Measurements from ENCODE around the gene PRRT1B.
"Not testable (repeated sequence)": the region's sequence is repeated elsewhere in the genome, so short reads cannot be mapped to it uniquely, and the experiment has no call there.

PRRT1B gene

GRCh38 chr9:131522257-131523085 is 22.9 kb upstream of the PRRT1B start:
- no peak for DNase-seq (ENCODE audit: low read depth)

- no peak for DNase-seq (ENCODE audit: low read depth)
Observed at GRCh38 chr9:131523086-131523388, 22.3 kb upstream of the PRRT1B start.

GRCh38 chr9:131523451-131524435 is 21.6 kb upstream of the PRRT1B start:
- no peak for DNase-seq (ENCODE audit: low read depth)

- no peak for DNase-seq (ENCODE audit: low read depth)
Observed at GRCh38 chr9:131524665-131525315, 20.5 kb upstream of the PRRT1B start.

- no peak for DNase-seq (ENCODE audit: low read depth)
Observed at GRCh38 chr9:131525643-131526565, 19.4 kb upstream of the PRRT1B start.

- no peak for DNase-seq (ENCODE audit: low read depth)
Observed at GRCh38 chr9:131528186-131528585, 17.1 kb upstream of the PRRT1B start.

GRCh38 chr9:131528886-131529505 is 16.3 kb upstream of the PRRT1B start:
- no peak for DNase-seq (ENCODE audit: low read depth)

- DNase-seq (ENCODE audit: low read depth) = no peak
Observed at GRCh38 chr9:131529597-131530545, 15.5 kb upstream of the PRRT1B start.

GRCh38 chr9:131530546-131530919 is 14.8 kb upstream of the PRRT1B start:
- DNase-seq (ENCODE audit: low read depth) = no peak

- peak; percentile 46 for DNase-seq (ENCODE audit: low read depth)
Observed at GRCh38 chr9:131530920-131531832, 14.1 kb upstream of the PRRT1B start, which contains the start of gene UCK1. Gene UCK1 (minus strand): TSS chr9:131531263. CDS start chr9:131531174, 89 bp downstream.

- DNase-seq (ENCODE audit: low read depth) = no peak
Observed at GRCh38 chr9:131534721-131535237, 10.5 kb upstream of the PRRT1B start.

- no peak for DNase-seq (ENCODE audit: low read depth)
Observed at GRCh38 chr9:131537946-131538345, 7.4 kb upstream of the PRRT1B start.

GRCh38 chr9:131539223-131539923 is 6.0 kb upstream of the PRRT1B start:
- DNase-seq (ENCODE audit: low read depth) = no peak

- no peak for DNase-seq (ENCODE audit: low read depth)
Observed at GRCh38 chr9:131543141-131543540, 2.2 kb upstream of the PRRT1B start.

- DNase-seq (ENCODE audit: low read depth) = no peak
Observed at GRCh38 chr9:131545786-131546335, 538 bp downstream of the PRRT1B start.

GRCh38 chr9:131546336-131547084 is 1.2 kb downstream of the PRRT1B start:
- no peak for DNase-seq (ENCODE audit: low read depth)

GRCh38 chr9:131549186-131549585 is 3.9 kb downstream of the PRRT1B start:
- DNase-seq (ENCODE audit: low read depth) = not testable (repeated sequence)
